Stimulated activated CD4-positive, alpha-beta T cell treated with anti-CD3 and anti-CD28 coated beads, Interleukin-2, amount 100 ng/mL, for 4 hours (primary cell): ENCODE results near the gene VIT.
"Not testable (repeated sequence)": the region's sequence is repeated elsewhere in the genome, so short reads cannot be mapped to it uniquely, and the experiment has no call there.

Experiments used
- DNase-seq: peaks from one replicate; pipeline ENCODE4 v3.0.0-alpha.2; 2020; ENCODE audit warnings: low read depth

Gene VIT

GRCh38 chr2:36808386-36809068, 112.0 kb downstream of the VIT start:
- no peak for DNase-seq

- DNase-seq, result no peak
Measured at GRCh38 chr2:36809069-36809445, 112.5 kb downstream of the VIT start.

GRCh38 chr2:36811071-36811470, 114.6 kb downstream of the VIT start:
- no peak for DNase-seq

- no peak for DNase-seq
Measured at GRCh38 chr2:36812196-36812595, 115.7 kb downstream of the VIT start.

- no peak for DNase-seq
Measured at GRCh38 chr2:36818542-36818941, 122.0 kb downstream of the VIT start.

- no peak for DNase-seq
Measured at GRCh38 chr2:36819095-36819711, 122.7 kb downstream of the VIT start.

GRCh38 chr2:36820942-36821605, 124.6 kb downstream of the VIT start:
- no peak for DNase-seq

GRCh38 chr2:36823862-36824261, 127.4 kb downstream of the VIT start:
- no peak for DNase-seq

- DNase-seq, result no peak
Measured at GRCh38 chr2:36824273-36824672, 127.8 kb downstream of the VIT start.

GRCh38 chr2:36824683-36825082, 128.2 kb downstream of the VIT start:
- not testable (repeated sequence) for DNase-seq

GRCh38 chr2:36831185-36831584, 134.7 kb downstream of the VIT start:
- no peak for DNase-seq

- no peak for DNase-seq
Measured at GRCh38 chr2:36834203-36834602, 137.7 kb downstream of the VIT start.

- DNase-seq, result no peak
Measured at GRCh38 chr2:36834731-36835524, 138.4 kb downstream of the VIT start.

- no peak for DNase-seq
Measured at GRCh38 chr2:36839976-36840617, 143.6 kb downstream of the VIT start.

- DNase-seq, result no peak
Measured at GRCh38 chr2:36843838-36844237, 147.3 kb downstream of the VIT start.

GRCh38 chr2:36849265-36849664, 152.8 kb downstream of the VIT start:
- DNase-seq, result no peak

- no peak for DNase-seq
Measured at GRCh38 chr2:36854241-36854640, 157.7 kb downstream of the VIT start.

GRCh38 chr2:36855429-36855828, 158.9 kb downstream of the VIT start:
- no peak for DNase-seq

- DNase-seq, result no peak
Measured at GRCh38 chr2:36857713-36858112, 161.2 kb downstream of the VIT start.

- no peak for DNase-seq
Measured at GRCh38 chr2:36858551-36859365, 162.3 kb downstream of the VIT start.

- no peak for DNase-seq
Measured at GRCh38 chr2:36859366-36859792, 162.9 kb downstream of the VIT start.
